B cell (primary cell): ENCODE measurements around the gene PTPRN. TPM values are rescaled to one million over a fixed set of nuclear protein-coding genes. Genes with fewer than 3 reads are reported as not detected.

Experiments used
- ATAC-seq: fragments of 200-7000 bp; cut with Tn5 transposase; one replicate; pipeline ENCODE4 v1.10.0; 2021; ENCODE audit warnings: low read depth, mild to moderate bottlenecking, moderate number of reproducible peaks, moderate library complexity
- CTCF ChIA-PET: fragments of 350-600 bp; sonication (Branson Sonifier 250); formaldehyde crosslinking; loops from one replicate; lab custom pipeline; 2021; ENCODE audit warnings: antibody characterized with exemption, inconsistent platforms; lab: Charles Lee
- POLR2A ChIA-PET: fragments of 350-600 bp; sonication (Branson Sonifier 250); formaldehyde crosslinking; loops from one replicate; lab custom pipeline; 2021; ENCODE audit warnings: antibody characterized with exemption; lab: Charles Lee
- DNase-seq: peaks from one replicate; pipeline ENCODE4 v3.0.0; 2013
- H2AFZ ChIP-seq: 2 replicates; pipeline ENCODE4 v1.6.1; 2012; ENCODE audit warnings: mild to moderate bottlenecking, low read depth, low read length; ENCODE audit not compliant: insufficient read depth, poor library complexity, severe bottlenecking
- H3K27ac ChIP-seq, 2 donors: 1 replicate in 1 of 2; 2 replicates in 1 of 2; pipeline ENCODE4 v1.5.1; 2012 to 2013; ENCODE audit warnings: low read length in 2 of 2, mild to moderate bottlenecking in 2 of 2, moderate library complexity in 1 of 2
- H3K27me3 ChIP-seq, 4 experiments: fragments of 200-600 bp in 1 of 4; sonication (generic) in 1 of 4; replicated peaks in 1 of 4; 1 replicate in 2 of 4; 2 replicates in 2 of 4; pipeline versions ENCODE4 v1.6.1 to v1.7.0; 2013 to 2016; ENCODE audit warnings: low read length in 3 of 4, mild to moderate bottlenecking in 2 of 4, mixed read lengths in 1 of 4, moderate library complexity in 1 of 4; ENCODE audit not compliant: insufficient read depth in 4 of 4, control insufficient read depth in 3 of 4; ENCODE audit errors: control extremely low read depth in 1 of 4
- H3K36me3 ChIP-seq, 2 experiments: replicated peaks in 1 of 2; 1 replicate in 1 of 2; 2 replicates in 1 of 2; pipeline versions ENCODE4 v1.6.1 to v1.7.1; 2013; ENCODE audit warnings: low read length in 1 of 2; ENCODE audit not compliant: insufficient read depth in 2 of 2, control insufficient read depth in 1 of 2; ENCODE audit errors: control extremely low read depth in 1 of 2, extremely low read depth in 1 of 2
- H3K4me1 ChIP-seq, 2 donors: fragments of 200-600 bp in 1 of 2; sonication (generic) in 1 of 2; 1 replicate in 1 of 2; 2 replicates in 1 of 2; pipeline versions ENCODE4 v1.5.1 to v1.6.1; 2013 to 2017; ENCODE audit warnings: low read length in 2 of 2; ENCODE audit not compliant: control insufficient read depth in 2 of 2, insufficient read depth in 2 of 2
- H3K4me2 ChIP-seq: replicated peaks from 2 replicates; pipeline ENCODE3; 2012; ENCODE audit warnings: mild to moderate bottlenecking, low read depth, low read length; ENCODE audit not compliant: poor library complexity, severe bottlenecking
- H3K4me3 ChIP-seq, 5 experiments: fragments of 200-600 bp in 1 of 5; sonication (generic) in 1 of 5; 1 replicate in 3 of 5; 2 replicates in 2 of 5; pipeline versions ENCODE4 v1.5.1 to v1.7.0; 2011 to 2016; ENCODE audit warnings: low read length in 4 of 5, mild to moderate bottlenecking in 4 of 5, low read depth in 2 of 5, control low read depth in 1 of 5, moderate library complexity in 1 of 5; ENCODE audit not compliant: insufficient read depth in 1 of 5; ENCODE audit errors: control extremely low read depth in 1 of 5, extremely low read depth in 1 of 5
- H3K79me2 ChIP-seq: fragments of 200-600 bp; sonication (generic); one replicate; pipeline ENCODE4 v1.6.0; 2016; ENCODE audit warnings: low read length; ENCODE audit not compliant: control insufficient read depth, insufficient read depth
- H3K9ac ChIP-seq: fragments of 200-600 bp; sonication (generic); 2 replicates; pipeline ENCODE4 v1.6.1; 2017; ENCODE audit warnings: mild to moderate bottlenecking, low read length, moderate library complexity
- H3K9me3 ChIP-seq, 3 donors: one replicate each; pipeline versions ENCODE4 v1.6.1 to v1.7.1; 2013; ENCODE audit warnings: low read length in 2 of 3; ENCODE audit not compliant: control insufficient read depth in 2 of 3, insufficient read depth in 1 of 3; ENCODE audit errors: control extremely low read depth in 1 of 3
- H4K20me1 ChIP-seq: 2 replicates; pipeline ENCODE4 v1.6.0; 2012; ENCODE audit warnings: mild to moderate bottlenecking, low read length; ENCODE audit not compliant: insufficient read depth, control insufficient read depth, poor library complexity, severe bottlenecking
- H3K27ac Mint-ChIP-seq: one replicate; pipeline ENCODE4 v1.8.0; 2021; ENCODE audit warnings: mixed read lengths
- H3K27me3 Mint-ChIP-seq: one replicate; pipeline ENCODE4 v1.8.0; 2021; ENCODE audit warnings: mixed read lengths
- H3K4me1 Mint-ChIP-seq: one replicate; pipeline ENCODE4 v1.8.0; 2021; ENCODE audit warnings: mixed read lengths
- H3K4me3 Mint-ChIP-seq: one replicate; pipeline ENCODE4 v1.8.0; 2021; ENCODE audit warnings: mixed read lengths
- H3K9me3 Mint-ChIP-seq: one replicate; pipeline ENCODE4 v1.8.0; 2022; ENCODE audit warnings: mixed read lengths; ENCODE audit not compliant: insufficient read depth
- CTCF ChIP-seq: fragments of 200-600 bp; IDR thresholded peaks from one replicate; pipeline ENCODE4 v1.8.0; 2022; ENCODE audit warnings: antibody characterized with exemption, mild to moderate bottlenecking
- EZH2 ChIP-seq: IDR thresholded peaks from 2 replicates; pipeline ENCODE4 v1.6.1; 2012; ENCODE audit warnings: borderline replicate concordance, low read depth, mild to moderate bottlenecking, moderate library complexity, low read length; ENCODE audit not compliant: insufficient read depth, poor library complexity, severe bottlenecking
- WGBS: methylation state at CpG from one replicate; pipeline ENCODE4 v1.1.5; 2013; ENCODE audit warnings: missing lambda C conversion rate; ENCODE audit not compliant: insufficient coverage; 5-methylcytosine and 5-hydroxymethylcytosine counted together
- intact Hi-C: fragments of 100-400 bp; cut with micrococcal nuclease; formaldehyde crosslinking; loops from one replicate; pipeline ENCODE4 v1.10.0; 2022
- polyA plus RNA-seq: library from polyadenylated mRNA; depleted of rRNA; stranded (reverse); fragments of >200 nt; gene quantifications from 2 replicates; pipeline ENCODE4 v1.2.3, GENCODE V29; 2012
- total RNA-seq, 2 donors: library from RNA; stranded (reverse); fragments of 120-200 nt in 1 of 2; gene quantifications; 1 replicate in 1 of 2; 2 replicates in 1 of 2; pipeline versions ENCODE4 v1.2.3 to v1.2.4, GENCODE V29; 2013 to 2022

The PTPRN gene
- total and polyA plus RNA-seq, 2 donors (not counting 1 experiment from before 2014, with no cell fraction given), result 0.04 TPM; not detected in 1

DNA sequence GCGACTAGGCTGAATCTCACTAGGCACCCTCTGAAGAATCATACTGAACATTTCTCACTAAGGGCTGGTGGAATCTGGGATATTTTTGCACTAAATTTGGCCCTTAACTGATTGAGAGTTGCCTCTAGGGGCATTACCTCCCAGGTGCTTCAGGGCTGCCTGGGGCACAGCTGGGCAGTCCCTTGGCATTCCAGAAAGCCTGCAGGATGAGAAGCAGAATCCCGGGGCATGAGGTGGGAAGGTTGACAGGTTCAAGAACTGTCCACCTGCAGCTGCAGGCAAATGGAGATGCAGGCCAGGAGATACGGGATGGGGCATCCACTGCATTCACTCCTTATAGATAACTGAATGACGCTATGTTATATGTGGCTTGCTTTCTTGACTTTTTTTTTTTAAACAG lies 15.9 kb upstream of the PTPRN start:
- ChIA-PET POLR2A (no interaction called here), CTCF (no interaction called here)
- no peaks in the 10 kb centered on the region for H3K79me2 ChIP-seq
- H3K27ac ChIP-seq, result no peak overlapping the region
- H2AFZ ChIP-seq, result no peak overlapping the region
- H3K9me3 ChIP-seq, result no peaks in the 10 kb centered on the region
- H3K4me1 Mint-ChIP-seq, result peaks cover 4% of the 10 kb centered on the region
- H3K27me3 ChIP-seq, result peaks cover 0 to 46% (median 5%) of the 10 kb centered on the region in 4 experiments
- TF ChIP-seq EZH2 (no peak), CTCF (no peak)
- H3K4me2 ChIP-seq, result no peak overlapping the region
- ATAC-seq (no peak), DNase-seq (no peak)
- H4K20me1 ChIP-seq, result no peaks in the 10 kb centered on the region
- H3K36me3 ChIP-seq, result no peaks in the 10 kb centered on the region
- H3K27me3 Mint-ChIP-seq, result peaks cover 68% of the 10 kb centered on the region
- no peak overlapping the region for H3K4me3 ChIP-seq
- no peak overlapping the region for H3K9ac ChIP-seq
- WGBS, result 90% methylated on average over 1 of the region's 4 CpGs
- no peak overlapping the region for H3K4me3 Mint-ChIP-seq
- no peak overlapping the region for H3K27ac Mint-ChIP-seq
- H3K9me3 Mint-ChIP-seq, result no peaks in the 10 kb centered on the region
- H3K4me1 ChIP-seq, result no peaks in the 10 kb centered on the region
- intact Hi-C loops, result no loop called here

DNA sequence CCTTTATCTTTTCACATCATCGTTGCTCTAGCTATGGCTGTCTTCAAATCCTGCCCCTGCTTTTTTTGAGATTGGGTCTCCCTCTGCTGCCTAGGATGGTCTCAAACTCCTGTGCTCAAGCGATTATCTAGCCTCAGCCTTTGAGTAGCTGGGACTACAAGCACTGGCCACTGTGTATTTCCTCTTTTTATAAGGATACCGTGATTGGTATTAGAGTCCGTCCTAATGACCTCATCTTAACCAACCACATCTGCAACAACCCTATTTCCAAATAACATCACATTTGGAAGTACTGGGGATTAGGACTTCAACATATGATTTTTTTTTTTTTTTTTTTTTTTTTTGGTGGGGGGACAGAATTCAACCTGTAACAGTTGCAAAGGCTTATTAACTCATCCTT lies 14.2 kb upstream of the PTPRN start:
- H3K79me2 ChIP-seq, result no peaks in the 10 kb centered on the region
- H3K27ac Mint-ChIP-seq, result no peak overlapping the region
- ChIA-PET CTCF (no interaction called here), POLR2A (no interaction called here)
- H3K4me3 ChIP-seq, result no peak overlapping the region
- DNase-seq (no peak), ATAC-seq (no peak)
- TF ChIP-seq CTCF, result no peak
- TF ChIP-seq EZH2, result no peak
- H3K4me1 ChIP-seq, result no peaks in the 10 kb centered on the region
- WGBS, result 60% methylated on average over 1 of the region's 4 CpGs
- no peaks in the 10 kb centered on the region for H3K9me3 Mint-ChIP-seq
- H3K27ac ChIP-seq, result no peak overlapping the region
- H2AFZ ChIP-seq, result no peak overlapping the region
- H4K20me1 ChIP-seq, result no peaks in the 10 kb centered on the region
- peaks cover 0 to 42% (median 5%) of the 10 kb centered on the region in 4 experiments for H3K27me3 ChIP-seq
- H3K4me1 Mint-ChIP-seq, result peaks cover 4% of the 10 kb centered on the region
- no peak overlapping the region for H3K4me2 ChIP-seq
- peaks cover 54% of the 10 kb centered on the region for H3K27me3 Mint-ChIP-seq
- intact Hi-C loops, result no loop called here
- H3K36me3 ChIP-seq, result no peaks in the 10 kb centered on the region
- H3K9me3 ChIP-seq, result no peaks in the 10 kb centered on the region
- H3K4me3 Mint-ChIP-seq, result no peak overlapping the region
- no peak overlapping the region for H3K9ac ChIP-seq
